UCSD-AML1 (cell line): ENCODE data around the gene UBA52.

Experiments
- DNase-seq: peaks from one replicate; lab custom pipeline; 2025; ENCODE audit not compliant: unreplicated experiment; lab: John Stamatoyannopoulos, UW

Gene UBA52

DNA sequence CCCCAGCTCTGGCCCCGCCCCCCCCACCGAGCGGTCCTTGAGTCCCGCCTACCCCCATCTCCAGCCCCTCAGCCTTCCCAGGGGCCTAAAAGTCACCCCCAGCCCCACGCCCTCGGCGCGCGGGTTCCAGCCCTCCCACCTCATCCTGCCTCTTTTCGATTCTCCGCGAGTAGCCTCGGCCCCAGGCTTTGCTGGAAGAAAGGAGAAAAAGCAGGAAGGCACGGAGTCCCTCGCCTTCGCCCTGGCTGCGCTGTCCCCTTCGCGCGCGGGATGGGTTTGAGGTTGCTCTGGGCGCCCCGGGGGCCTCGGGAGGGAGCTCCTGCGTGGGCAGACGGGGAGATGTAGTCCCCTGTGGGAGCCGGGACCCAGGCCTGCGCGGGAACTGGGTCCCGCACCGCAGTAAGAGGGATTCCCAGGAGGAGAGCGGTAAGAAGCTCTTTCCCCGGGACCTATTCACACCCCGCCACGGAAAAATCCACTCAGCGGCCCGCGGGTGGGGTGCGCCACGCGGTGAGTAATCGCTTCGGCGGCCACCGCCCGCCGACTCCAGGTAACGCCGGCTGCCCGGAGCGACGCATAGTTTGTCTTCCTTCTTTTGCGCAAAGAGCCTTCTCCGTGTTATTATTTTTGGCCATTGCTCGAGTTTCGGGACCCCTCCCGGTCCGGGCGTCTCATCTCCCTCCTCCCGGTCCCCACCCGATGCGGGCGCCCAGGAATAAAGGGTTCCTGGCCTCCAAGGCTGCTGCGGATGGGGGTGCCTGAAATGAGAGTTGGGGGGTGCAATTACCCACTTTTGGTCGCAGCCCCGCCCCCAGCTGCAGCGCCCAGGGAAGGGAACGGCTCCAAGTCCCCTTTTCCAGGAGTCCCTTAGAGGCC, 35.8 kb downstream of the UBA52 start:
- DNase-seq, result no peak

DNA sequence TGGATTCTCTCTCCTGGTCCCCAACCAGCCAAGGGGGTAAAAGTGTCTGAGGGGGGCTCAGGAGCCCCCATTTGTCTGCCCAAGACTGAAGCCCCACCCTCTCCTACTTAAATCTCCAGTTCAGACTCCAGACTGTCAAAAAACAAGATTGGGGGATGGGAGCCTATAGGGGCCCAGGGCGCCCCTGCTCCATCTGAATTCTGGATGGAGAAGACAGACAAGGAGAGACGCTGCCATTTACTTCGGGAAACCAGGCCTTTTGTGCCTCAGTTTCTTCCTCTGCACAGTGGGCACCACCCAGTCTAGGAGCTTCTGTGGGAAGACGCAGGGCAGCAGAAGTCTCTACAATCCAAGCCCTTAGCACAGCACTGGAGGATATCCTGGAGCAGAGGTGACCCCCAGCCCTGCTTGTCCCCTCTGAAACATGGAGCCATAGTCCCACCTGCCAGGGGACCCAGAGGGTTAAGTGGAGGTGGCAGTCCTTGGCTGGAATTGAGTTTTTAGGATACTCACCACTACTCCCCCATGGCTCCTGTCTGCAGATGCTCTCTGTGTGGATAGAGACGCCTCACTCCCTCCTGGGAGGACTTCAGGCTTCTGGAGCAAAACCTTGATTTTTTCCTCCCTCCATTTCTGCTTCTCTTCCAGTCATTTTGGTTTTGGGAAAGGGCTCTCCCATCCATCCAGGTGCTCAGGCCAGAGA, 36.6 kb downstream of the UBA52 start:
- no peak for DNase-seq

- no peak for DNase-seq
These were observed 37.4 kb downstream of the UBA52 start for GRCh38 chr19:18608805-18609716.

DNA sequence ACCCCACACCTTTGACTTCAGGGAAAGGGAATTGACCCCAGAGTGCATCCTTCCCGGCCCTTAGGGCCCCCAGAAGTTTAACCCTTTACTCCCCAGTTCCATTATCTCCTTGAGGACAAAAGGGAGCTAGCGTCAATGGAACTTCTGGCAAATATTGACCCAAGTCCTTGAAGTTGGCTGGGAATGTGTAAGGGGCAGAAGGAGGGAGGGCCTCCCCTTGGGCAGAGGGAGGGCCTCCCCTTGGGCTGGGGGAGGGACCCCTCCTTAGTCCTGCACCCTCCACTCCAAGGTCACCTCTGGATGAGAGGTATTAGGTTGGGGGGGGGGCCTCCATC, 38.0 kb downstream of the UBA52 start:
- no peak for DNase-seq

GRCh38 chr19:18610245-18610555, 38.5 kb downstream of the UBA52 start:
- no peak for DNase-seq

DNA sequence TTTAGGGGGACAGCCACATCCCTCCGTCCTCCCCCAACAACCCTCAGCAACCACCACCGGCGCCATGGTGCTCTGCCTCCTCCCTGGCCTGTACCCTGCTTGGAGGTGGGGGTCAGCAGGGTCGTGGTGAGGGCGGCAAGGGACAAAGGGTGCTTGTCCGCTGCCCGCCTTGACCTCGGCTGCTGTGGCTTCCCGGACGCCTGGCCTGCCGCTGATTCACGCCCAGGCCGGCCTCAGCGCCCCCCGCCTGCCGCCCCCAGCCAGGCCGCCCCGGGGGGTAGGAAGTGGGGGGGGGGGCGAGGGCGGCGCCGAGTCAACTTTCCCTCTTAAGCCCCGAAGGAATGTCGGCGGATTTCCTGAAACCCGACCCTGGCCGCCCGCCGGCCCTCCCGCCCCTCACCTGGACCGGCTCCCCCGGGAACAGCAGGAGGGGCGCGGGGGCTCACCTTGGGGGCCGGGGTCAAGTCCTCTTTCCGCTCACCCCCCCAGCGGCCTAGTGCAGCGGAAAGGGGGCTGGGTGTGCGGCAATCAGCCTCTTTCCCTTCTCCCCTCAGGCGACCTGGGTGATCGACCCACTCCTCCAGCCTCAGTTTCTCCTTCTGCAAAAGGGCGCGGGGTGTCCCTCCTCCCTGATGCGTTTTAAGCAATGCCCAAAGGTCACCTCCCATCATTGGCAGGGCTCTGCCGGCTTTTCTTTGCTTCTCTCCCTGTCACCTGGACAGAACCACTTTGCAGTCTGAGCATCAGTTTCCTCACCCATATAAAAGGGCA, 39.1 kb downstream of the UBA52 start:
- no peak for DNase-seq

DNA sequence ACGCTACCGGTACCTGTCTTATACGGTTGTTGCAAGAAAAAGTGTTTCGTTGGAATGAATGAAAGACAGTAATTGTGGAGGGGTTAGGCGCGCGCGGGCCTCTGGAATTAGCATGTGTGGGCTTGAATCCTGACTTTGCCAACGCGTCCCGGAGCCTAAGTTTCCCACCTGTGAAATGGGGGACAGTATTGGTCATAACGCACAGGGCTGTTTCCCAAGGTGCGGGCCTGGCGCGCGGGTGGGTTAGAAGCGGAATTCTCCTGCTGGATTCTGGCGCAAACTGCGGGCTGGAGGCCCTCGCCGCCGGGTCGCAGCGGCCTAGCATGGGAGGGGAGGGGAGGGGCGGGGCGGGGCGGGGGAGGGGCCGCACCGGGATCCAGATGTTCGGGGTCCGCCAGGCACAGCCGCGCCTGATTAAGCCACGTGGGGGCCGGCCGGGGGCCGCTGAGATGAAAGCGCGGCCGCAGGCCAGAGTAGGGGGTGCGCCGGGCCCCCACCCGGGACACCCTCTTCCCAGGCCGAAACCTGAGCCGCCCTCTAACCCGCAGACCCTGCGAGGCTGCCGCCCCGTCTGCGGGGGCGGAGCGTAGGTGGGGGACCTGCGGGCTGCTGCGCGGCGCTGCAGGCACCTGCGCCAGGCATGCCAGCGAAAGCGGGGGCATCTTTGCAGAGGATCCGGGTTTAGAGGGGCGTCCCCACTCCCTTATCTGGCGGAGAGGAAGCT, 39.8 kb downstream of the UBA52 start:
- DNase-seq, result no peak

DNA sequence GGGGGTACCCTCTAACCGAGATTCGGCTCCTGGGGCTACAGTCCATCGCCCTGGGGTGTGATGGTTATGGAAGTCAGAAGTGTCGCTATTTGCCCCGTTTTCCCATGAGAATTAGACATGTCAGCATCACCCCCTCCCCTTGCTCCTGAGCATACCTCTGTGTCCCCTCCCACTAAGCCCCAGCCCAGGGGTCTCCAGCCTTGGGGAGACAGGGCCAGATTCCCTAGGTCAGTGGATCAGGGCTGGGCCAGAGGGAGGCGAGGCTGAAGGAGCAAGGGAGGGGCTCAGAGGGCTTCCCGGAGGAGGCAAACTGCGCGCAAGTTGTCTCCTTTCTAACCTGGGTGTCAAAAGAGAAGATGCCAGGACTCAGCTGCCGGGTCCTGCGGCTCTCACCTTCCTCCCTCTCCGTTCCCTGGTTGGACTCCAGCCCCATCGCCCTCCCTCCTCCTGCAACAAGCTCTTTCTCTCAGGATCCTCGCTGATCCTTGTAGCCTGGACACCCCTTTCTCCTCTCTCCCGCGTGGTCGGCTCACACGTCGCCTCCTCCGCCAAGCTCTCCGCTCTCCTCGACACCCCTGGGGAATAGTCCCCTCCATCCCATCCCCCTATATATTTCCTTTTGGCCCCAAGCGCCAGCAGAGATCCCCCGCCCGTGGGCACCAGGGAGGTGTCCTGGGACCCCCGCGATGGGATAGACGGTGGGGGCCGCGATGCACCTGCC, 40.6 kb downstream of the UBA52 start:
- no peak for DNase-seq

DNA sequence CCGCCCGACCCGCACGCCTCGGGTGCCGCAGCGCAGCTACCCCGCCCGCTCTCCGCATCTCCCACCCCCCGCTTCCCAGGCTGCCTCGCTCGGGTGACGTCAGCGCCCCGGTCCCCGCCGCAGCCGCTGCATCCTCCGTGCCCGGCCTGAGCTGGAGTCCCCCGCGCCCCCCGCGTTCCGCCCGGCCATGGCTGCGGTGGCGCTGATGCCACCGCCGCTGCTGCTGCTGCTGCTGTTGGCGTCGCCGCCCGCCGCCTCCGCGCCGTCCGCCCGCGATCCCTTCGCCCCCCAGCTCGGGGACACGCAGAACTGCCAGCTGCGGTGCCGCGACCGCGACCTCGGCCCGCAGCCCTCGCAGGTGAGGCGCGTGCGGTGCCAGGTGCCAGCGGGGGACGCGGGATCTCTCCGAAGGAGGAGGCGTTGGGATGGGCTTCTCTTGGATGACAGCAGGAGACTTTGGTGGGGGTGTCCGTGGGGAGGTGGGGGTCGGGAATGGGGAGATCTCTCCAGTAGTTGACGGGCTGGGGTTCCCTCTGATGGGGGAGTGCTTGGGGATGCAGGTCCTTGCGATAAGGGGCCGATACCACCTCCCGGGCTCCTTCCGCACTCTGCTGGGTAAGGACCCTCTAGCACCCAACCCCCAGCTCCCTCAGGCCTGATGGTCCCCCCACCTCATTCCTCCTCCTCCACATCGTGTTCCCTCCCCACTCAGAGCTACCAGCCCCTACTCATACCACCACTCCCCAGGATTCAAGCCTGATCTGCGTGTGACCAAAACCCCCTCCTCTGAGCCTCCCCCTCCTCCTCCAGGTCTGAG, 41.3 kb downstream of the UBA52 start, which contains the start of gene TMEM59L:
TSS of gene TMEM59L (plus strand) at position 99 of the 817 bp plus-strand sequence. CDS start at position 188, 89 bp downstream.
- DNase-seq, result no peak

- DNase-seq, result no peak
These were observed 42.1 kb downstream of the UBA52 start for GRCh38 chr19:18613589-18614234.

- DNase-seq, result no peak
These were observed 44.4 kb downstream of the UBA52 start for GRCh38 chr19:18616023-18616422.

DNA sequence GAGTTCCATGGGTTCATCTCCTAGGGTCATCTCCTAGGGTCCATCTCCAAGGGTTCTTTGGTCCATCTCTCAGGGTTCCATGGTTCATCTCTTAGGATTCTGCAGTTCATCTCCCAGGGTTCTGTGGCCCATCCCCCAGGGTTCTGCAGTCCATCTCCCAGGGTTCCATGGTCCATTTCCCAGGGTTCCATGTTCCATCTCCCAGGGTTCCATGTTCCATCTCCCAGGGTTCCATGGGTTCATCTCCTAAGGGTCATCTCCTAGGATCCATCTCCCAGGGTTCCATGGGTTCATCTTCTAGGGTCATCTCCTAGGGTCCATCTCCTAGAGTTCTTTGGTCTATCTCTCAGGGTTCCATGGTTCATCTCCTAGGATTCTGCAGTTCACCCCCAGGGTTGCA, 45.9 kb downstream of the UBA52 start:
- no peak for DNase-seq

- no peak for DNase-seq
These were observed 46.6 kb downstream of the UBA52 start for GRCh38 chr19:18618236-18618635.

DNA sequence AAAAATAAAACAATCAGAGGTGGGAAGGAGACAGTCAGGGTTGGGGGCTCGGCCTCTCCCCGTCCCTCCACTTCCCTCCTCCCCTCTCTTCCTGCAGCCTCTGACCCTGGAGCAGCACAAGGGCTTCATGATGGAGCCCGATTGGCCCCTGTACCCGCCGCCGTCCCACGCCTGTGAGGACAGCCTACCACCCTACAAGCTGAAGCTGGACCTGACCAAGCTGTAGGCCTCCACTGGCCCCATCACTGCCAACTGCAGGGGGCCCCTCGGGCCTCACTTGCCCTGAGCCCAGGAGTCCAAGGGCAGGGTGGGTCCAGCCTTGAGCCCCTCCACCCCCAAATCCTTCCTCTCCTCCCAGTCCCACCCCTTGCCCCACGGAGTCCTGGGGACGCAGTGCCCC, 48.7 kb downstream of the UBA52 start:
- no peak for DNase-seq

DNA sequence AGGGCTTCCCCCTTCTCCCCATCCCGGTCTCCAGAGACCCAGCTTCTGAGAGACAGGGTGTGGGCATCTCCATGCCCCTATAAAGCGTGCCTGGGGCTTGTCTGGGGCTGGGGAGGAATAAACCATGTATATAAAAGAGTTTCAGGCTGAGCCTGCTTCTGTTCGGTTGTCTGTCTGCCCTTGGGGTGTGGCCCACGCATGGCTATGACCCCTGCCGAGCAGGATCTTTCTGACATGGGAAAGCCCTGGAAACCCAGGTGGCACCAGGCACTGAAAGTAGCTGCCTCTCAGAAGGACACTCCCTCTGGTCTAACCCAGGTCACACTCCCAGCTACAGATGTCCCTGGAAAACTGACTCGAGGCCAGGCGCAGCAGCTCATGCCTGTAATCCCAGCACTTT, 49.2 kb downstream of the UBA52 start:
- no peak for DNase-seq

- DNase-seq, result no peak
These were observed 55.2 kb downstream of the UBA52 start for GRCh38 chr19:18626906-18627305.
